ENCODE results near the gene WDR19. TPM values are rescaled to one million over a fixed set of nuclear protein-coding genes. Genes with fewer than 3 reads are reported as not detected.
"Not testable (repeated sequence)": the region's sequence is repeated elsewhere in the genome, so short reads cannot be mapped to it uniquely, and the experiment has no call there.

The WDR19 gene
- total RNA-seq (10 to 100 TPM; 14.0 to 44.3 (median 15.4) TPM), polyA plus RNA-seq (1 to 10 TPM; 5.3 to 7.6 TPM), total RNA-seq (30.4 reads per million, percentile 60 among the genes with 10 or more reads in this experiment)

DNA sequence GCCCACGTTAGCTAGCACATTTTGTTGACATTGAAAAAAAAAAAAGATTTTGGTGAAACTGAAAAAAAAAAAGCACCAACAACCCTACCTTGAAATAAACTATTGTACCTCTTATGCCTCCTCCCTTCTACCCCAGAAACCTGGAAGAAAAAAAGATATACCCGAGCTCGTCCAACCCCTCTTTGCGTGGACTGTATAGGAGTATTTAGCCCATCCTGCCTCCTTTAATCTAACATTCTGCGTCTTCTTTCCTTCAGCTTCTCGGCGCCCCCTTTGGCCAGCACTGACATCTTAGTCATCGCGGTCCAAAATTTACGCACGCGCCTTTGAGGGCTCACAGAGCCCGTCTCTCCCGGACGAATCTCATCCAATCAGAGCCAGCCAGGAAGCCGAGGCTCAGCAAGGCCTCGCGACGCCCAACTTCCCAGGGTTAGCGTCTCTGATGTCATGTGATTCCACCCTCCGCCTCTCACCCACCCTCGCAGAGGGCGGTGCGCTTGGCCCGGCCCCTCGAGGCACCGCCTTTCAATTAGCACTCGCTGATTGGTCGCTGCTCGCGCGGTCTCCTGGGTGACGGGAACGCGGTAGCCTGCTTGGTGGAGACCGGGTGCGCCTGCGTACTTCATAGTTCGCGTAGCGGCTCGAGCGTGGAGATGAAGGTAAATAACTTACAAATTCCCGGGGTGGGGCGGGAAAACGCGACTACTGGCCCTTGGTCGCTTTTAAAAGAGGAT is at the start of gene WDR19:
Gene WDR19 (plus strand): TSS at position 625 of the 734 bp plus-strand sequence. CDS start 29 bp downstream, at position 654.
- ATAC-seq (peak; percentile 98), DNase-seq (peak; percentile 91 to 98 (median 98))
- Mint-ChIP-seq H3K27ac (peak within 1 kb of the TSS in 4 of 9 donors; percentile 8 to 47 (median 21)), H3K4me3 (no peak within 1 kb of the TSS), H3K9me3 (no peaks in the 10 kb centered on the region), H3K4me1 (peaks cover 0 to 12% (median 9%) of the 10 kb centered on the region in 7 donors), H3K36me3 (peaks cover 0 to 9% (median 0%) of the 10 kb centered on the region in 5 donors), H3K27me3 (peaks cover 0 to 16% (median 3%) of the 10 kb centered on the region in 5 donors)
- no peaks in the 10 kb centered on the region for H3K9me3 ChIP-seq (ENCODE audit: control insufficient read depth in 2 of 3, low read length in 3 of 3)
- POLR2A ChIA-PET: interaction anchor here (0.6 to 1.1 kb wide), 5 partner anchors 38 to 1135 kb away, joined by 3 to 5 read pairs (median 4); partner anchors contain the start of gene UGDH
- H3K27ac ChIP-seq (ENCODE audit: low read depth, low read length): peak within 1 kb of the TSS; percentile 72
- H3K27me3 ChIP-seq (ENCODE audit: control insufficient read depth in 2 of 2, insufficient read depth in 2 of 2, low read length in 2 of 2): no peaks in the 10 kb centered on the region
- peaks cover 0 to 4% (median 0%) of the 10 kb centered on the region in 3 experiments for H3K36me3 ChIP-seq (ENCODE audit: control insufficient read depth in 2 of 3, insufficient read depth in 3 of 3, low read length in 3 of 3)
- intact Hi-C loops (cut with micrococcal nuclease): loop anchor here (1.0 to 10.0 kb wide), 30 partner anchors 47 to 1496 kb away; partner anchors contain the start of genes PDS5A (in 2 of the 2), RELL1 (in 2 of the 2), SMIM14 (in 2 of the 2) and UBE2K (in 2 of the 2)
- CTCF ChIA-PET: interaction anchor here (0.5 to 1.2 kb wide), 3 partner anchors 10 to 47 kb away, joined by 3 to 4 read pairs (median 3); no protein-coding TSS in a partner anchor
- H3K4me3 ChIP-seq (ENCODE audit: low read length): peak within 1 kb of the TSS; percentile 91
- H3K4me1 ChIP-seq (ENCODE audit: control insufficient read depth in 2 of 2, insufficient read depth in 2 of 2, low read length in 2 of 2): peaks cover 3 to 12% of the 10 kb centered on the region in 2 donors

DNA sequence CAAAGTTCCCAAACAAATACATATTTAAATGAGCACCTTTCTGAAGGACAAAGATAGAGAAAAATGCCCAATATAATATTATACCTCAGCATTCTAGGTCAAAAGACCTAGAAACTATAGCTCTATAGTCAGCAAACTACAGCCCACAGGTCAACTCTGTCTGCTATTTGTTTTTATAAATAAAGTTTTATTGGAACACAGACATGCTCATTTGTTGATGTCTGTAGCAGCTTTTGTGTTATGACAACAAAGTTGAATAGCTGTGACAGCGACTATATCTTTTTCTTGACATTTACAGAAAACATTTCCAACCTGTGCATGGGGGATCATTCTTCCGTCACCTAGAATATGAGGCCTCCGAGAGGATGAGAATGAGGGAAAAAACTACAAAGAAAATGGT is 48.7 kb upstream of the WDR19 start:
- H3K36me3 ChIP-seq (ENCODE audit: control insufficient read depth in 2 of 3, insufficient read depth in 3 of 3, low read length in 3 of 3): no peaks in the 10 kb centered on the region
- ChIA-PET CTCF (interaction anchor here (0.6 to 5.9 kb wide), 9 partner anchors 9 to 467 kb away, joined by 3 to 87 read pairs (median 4); no protein-coding TSS in a partner anchor), POLR2A (interaction anchor here (0.7 to 1.0 kb wide), 2 partner anchors 50 to 132 kb away, joined by 3 read pairs; no protein-coding TSS in a partner anchor)
- no peak for ATAC-seq
- H3K4me3 Mint-ChIP-seq: peak overlapping the region in 1 of 10 donors; percentile 43
- H3K4me1 Mint-ChIP-seq: peaks cover 1 to 18% (median 12%) of the 10 kb centered on the region in 7 donors
- H3K36me3 Mint-ChIP-seq: peaks cover 0 to 30% (median 9%) of the 10 kb centered on the region in 5 donors
- H3K9me3 ChIP-seq (ENCODE audit: control insufficient read depth in 2 of 3, low read length in 3 of 3): no peaks in the 10 kb centered on the region
- peaks cover 0 to 7% (median 0%) of the 10 kb centered on the region in 11 donors for H3K9me3 Mint-ChIP-seq
- intact Hi-C loops (cut with micrococcal nuclease): loop anchor here (2.0 to 10.0 kb wide), 4 partner anchors 15 to 149 kb away; partner anchors contain the start of gene WDR19 (in 1 of the 2)
- no peak overlapping the region for H3K27ac Mint-ChIP-seq
- H3K27me3 Mint-ChIP-seq: no peaks in the 10 kb centered on the region
- no peaks in the 10 kb centered on the region for H3K27me3 ChIP-seq (ENCODE audit: control insufficient read depth in 2 of 2, insufficient read depth in 2 of 2, low read length in 2 of 2)
- peaks cover 0 to 3% of the 10 kb centered on the region in 2 donors for H3K4me1 ChIP-seq (ENCODE audit: control insufficient read depth in 2 of 2, insufficient read depth in 2 of 2, low read length in 2 of 2)
- no peak for DNase-seq
- H3K4me3 ChIP-seq (ENCODE audit: low read length): no peak overlapping the region
- no peak overlapping the region for H3K27ac ChIP-seq (ENCODE audit: low read depth, low read length)

DNA sequence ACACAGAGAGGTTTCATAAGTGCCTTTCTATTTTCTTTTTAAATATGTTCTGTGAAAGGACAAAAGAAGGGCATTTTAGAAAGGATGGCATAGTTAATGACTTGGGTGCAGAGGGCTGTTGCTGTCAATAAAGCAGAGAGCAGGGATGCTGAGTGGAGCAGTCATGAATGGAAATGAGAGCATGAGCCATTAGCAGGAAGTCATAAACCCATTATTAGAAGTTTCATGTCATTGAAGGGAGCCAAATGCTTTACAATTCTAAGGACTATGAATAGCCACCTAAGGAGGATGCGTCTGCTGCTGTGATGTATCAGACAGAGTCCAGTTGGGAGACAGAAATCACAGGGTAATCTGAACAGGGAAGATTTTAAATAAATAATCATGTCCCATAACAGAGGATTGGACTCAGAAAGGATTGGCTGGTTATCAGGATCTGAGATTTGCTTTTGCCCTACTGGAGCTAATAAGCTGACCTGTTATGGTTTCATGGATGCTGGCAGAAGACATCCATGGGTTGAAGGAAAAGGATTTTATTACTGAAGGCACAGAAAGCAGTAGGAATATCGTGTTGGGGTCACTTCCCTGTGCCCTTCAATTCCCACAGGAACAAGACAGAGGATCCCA is 47.5 kb upstream of the WDR19 start:
- H3K27ac Mint-ChIP-seq: peak overlapping the region in 1 of 9 donors; percentile 37
- intact Hi-C loops (cut with micrococcal nuclease): loop anchor here (1.0 to 10.0 kb wide), 9 partner anchors 16 to 375 kb away; partner anchors contain the start of genes WDR19 (in 2 of the 2) and TLR6 (in 1 of the 2)

DNA sequence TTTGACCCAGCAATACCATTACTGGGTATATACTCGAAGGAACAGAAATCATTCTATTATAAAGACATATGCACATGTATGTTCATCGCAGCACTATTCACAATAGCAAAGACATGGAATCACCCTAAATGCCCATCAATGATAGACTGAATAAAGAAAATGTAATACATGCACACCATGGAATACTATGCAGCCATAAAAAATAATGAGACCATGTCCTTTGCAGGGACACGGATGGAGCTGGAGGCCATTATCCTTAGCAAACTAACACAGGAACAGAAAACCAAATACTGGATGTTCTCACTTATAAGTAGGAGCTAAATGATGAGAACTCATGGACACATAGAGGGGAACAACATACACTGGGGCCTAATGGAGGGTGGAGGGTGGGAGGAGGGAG is 44.1 kb upstream of the WDR19 start:
- H3K27ac Mint-ChIP-seq; H3K9me3 ChIP-seq (ENCODE audit: control insufficient read depth in 2 of 3, low read length in 3 of 3); H3K27ac ChIP-seq (ENCODE audit: low read depth, low read length); H3K4me1 ChIP-seq (ENCODE audit: control insufficient read depth in 2 of 2, insufficient read depth in 2 of 2, low read length in 2 of 2); DNase-seq; ATAC-seq; H3K27me3 ChIP-seq (ENCODE audit: control insufficient read depth in 2 of 2, insufficient read depth in 2 of 2, low read length in 2 of 2); POLR2A ChIA-PET; H3K4me3 ChIP-seq (ENCODE audit: low read length); H3K9me3 Mint-ChIP-seq; H3K36me3 ChIP-seq (ENCODE audit: control insufficient read depth in 2 of 3, insufficient read depth in 3 of 3, low read length in 3 of 3); H3K4me3 Mint-ChIP-seq; H3K27me3 Mint-ChIP-seq: not testable (repeated sequence)
- CTCF ChIA-PET: interaction anchor here (0.9 kb wide), 1 partner anchor 235 kb away, joined by 4 read pairs; no protein-coding TSS in a partner anchor
- peaks cover 3 to 18% (median 12%) of the 10 kb centered on the region in 7 donors for H3K4me1 Mint-ChIP-seq
- intact Hi-C loops (cut with micrococcal nuclease): loop anchor here in 1 of 2 donors (10.0 kb wide), 1 partner anchor 153 kb away; no protein-coding TSS in a partner anchor
- peaks cover 0 to 25% (median 0%) of the 10 kb centered on the region in 5 donors for H3K36me3 Mint-ChIP-seq

More for the DNA sequence above, 47.5 kb upstream of the WDR19 start:
- ATAC-seq (no peak), DNase-seq (peak in 1 of 9 donors; percentile 2)
- Mint-ChIP-seq H3K9me3 (peaks cover 0 to 6% (median 0%) of the 10 kb centered on the region in 11 donors), H3K27me3 (no peaks in the 10 kb centered on the region), H3K36me3 (peaks cover 0 to 32% (median 5%) of the 10 kb centered on the region in 5 donors), H3K4me1 (peaks cover 1 to 18% (median 12%) of the 10 kb centered on the region in 7 donors), H3K4me3 (no peak overlapping the region)
- H3K36me3 ChIP-seq (ENCODE audit: control insufficient read depth in 2 of 3, insufficient read depth in 3 of 3, low read length in 3 of 3): no peaks in the 10 kb centered on the region
- H3K4me3 ChIP-seq (ENCODE audit: low read length): no peak overlapping the region
- peaks cover 0 to 3% of the 10 kb centered on the region in 2 donors for H3K4me1 ChIP-seq (ENCODE audit: control insufficient read depth in 2 of 2, insufficient read depth in 2 of 2, low read length in 2 of 2)
- ChIA-PET CTCF (interaction anchor here (0.6 to 5.9 kb wide), 21 partner anchors 8 to 375 kb away, joined by 3 to 87 read pairs (median 3); partner anchors contain the start of genes TLR1, TLR10 and TLR6), POLR2A (interaction anchor here (1.6 kb wide), 1 partner anchor 232 kb away, joined by 5 read pairs; no protein-coding TSS in a partner anchor)
- H3K27ac ChIP-seq (ENCODE audit: low read depth, low read length): no peak overlapping the region
- H3K9me3 ChIP-seq (ENCODE audit: control insufficient read depth in 2 of 3, low read length in 3 of 3): no peaks in the 10 kb centered on the region
- no peaks in the 10 kb centered on the region for H3K27me3 ChIP-seq (ENCODE audit: control insufficient read depth in 2 of 2, insufficient read depth in 2 of 2, low read length in 2 of 2)

DNA sequence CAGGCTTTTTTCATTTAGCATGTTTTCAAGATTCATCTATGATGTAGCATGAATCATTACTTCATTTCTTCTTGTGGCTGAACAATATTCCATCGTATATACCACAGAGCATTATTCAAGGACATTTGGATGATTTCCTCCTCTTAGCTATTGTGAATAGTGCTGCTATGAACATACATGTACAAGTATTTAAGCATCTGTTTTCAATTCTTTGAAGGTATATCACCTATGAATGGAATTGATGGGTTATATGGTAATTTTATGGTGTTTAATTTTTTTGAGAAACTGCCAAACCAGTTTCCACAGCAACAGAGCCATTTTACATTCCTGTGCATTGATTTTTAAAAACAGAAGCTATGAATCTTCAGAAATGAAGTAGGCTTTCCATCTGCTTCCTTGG is 36.1 kb upstream of the WDR19 start:
- Histone ChIP-seq H3K4me1 (ENCODE audit: control insufficient read depth in 2 of 2, insufficient read depth in 2 of 2, low read length in 2 of 2) (no peaks in the 10 kb centered on the region), H3K36me3 (ENCODE audit: control insufficient read depth in 2 of 3, insufficient read depth in 3 of 3, low read length in 3 of 3) (no peaks in the 10 kb centered on the region), H3K27ac (ENCODE audit: low read depth, low read length) (no peak overlapping the region), H3K27me3 (ENCODE audit: control insufficient read depth in 2 of 2, insufficient read depth in 2 of 2, low read length in 2 of 2) (no peaks in the 10 kb centered on the region), H3K9me3 (ENCODE audit: control insufficient read depth in 2 of 3, low read length in 3 of 3) (no peaks in the 10 kb centered on the region), H3K4me3 (ENCODE audit: low read length) (no peak overlapping the region)
- Mint-ChIP-seq H3K36me3 (peaks cover 0 to 13% (median 0%) of the 10 kb centered on the region in 5 donors), H3K9me3 (no peaks in the 10 kb centered on the region), H3K4me1 (peaks cover 0 to 10% (median 0%) of the 10 kb centered on the region in 7 donors), H3K27me3 (no peaks in the 10 kb centered on the region), H3K27ac (no peak overlapping the region), H3K4me3 (no peak overlapping the region)
- CTCF ChIA-PET: interaction anchor here (0.7 to 1.5 kb wide), 2 partner anchors 12 to 40 kb away, joined by 3 to 4 read pairs; no protein-coding TSS in a partner anchor
- intact Hi-C loops (cut with micrococcal nuclease): no loop called here
- DNase-seq (no peak), ATAC-seq (no peak)
- POLR2A ChIA-PET: no interaction called here

DNA sequence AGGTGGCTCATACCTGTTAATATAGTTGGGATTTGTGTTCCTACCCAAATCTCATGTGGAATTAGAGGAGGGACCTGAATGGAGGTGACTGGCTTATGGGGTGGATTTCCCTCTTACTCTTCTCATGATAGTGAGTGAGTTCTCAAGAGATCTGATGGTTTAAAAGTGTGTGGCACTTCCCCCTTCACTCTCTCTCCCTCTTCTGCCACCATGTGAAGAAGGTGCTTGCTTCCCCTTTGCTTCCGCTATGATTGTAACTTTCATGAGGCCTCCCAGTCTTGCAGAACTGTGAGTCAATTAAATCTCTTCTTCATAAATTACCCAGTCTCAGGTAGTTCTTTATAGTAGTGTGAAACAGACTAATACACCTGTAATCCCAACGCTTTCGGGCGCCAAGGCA is 28.3 kb upstream of the WDR19 start:
- Mint-ChIP-seq H3K27ac (no peak overlapping the region), H3K9me3 (no peaks in the 10 kb centered on the region), H3K27me3 (no peaks in the 10 kb centered on the region), H3K4me1 (peaks cover 0 to 8% (median 0%) of the 10 kb centered on the region in 7 donors), H3K4me3 (no peak overlapping the region), H3K36me3 (peaks cover 0 to 3% (median 0%) of the 10 kb centered on the region in 5 donors)
- ATAC-seq (no peak), DNase-seq (no peak)
- no peaks in the 10 kb centered on the region for H3K36me3 ChIP-seq (ENCODE audit: control insufficient read depth in 2 of 3, insufficient read depth in 3 of 3, low read length in 3 of 3)
- no peaks in the 10 kb centered on the region for H3K27me3 ChIP-seq (ENCODE audit: control insufficient read depth in 2 of 2, insufficient read depth in 2 of 2, low read length in 2 of 2)
- CTCF ChIA-PET: no interaction called here
- H3K9me3 ChIP-seq (ENCODE audit: control insufficient read depth in 2 of 3, low read length in 3 of 3): no peaks in the 10 kb centered on the region
- H3K27ac ChIP-seq (ENCODE audit: low read depth, low read length): no peak overlapping the region
- H3K4me3 ChIP-seq (ENCODE audit: low read length): no peak overlapping the region
- POLR2A ChIA-PET: no interaction called here
- no peaks in the 10 kb centered on the region for H3K4me1 ChIP-seq (ENCODE audit: control insufficient read depth in 2 of 2, insufficient read depth in 2 of 2, low read length in 2 of 2)
- intact Hi-C loops (cut with micrococcal nuclease): no loop called here
